OCI-LY7 (cell line): ENCODE results near the gene ACR.

Source experiments
- EZH2phosphoT487 ChIP-seq: fragments of 200-600 bp; sonication (generic); IDR thresholded peaks from 2 replicates; pipeline ENCODE4 v1.6.1; 2018; ENCODE audit warnings: low read depth, borderline replicate concordance, mild to moderate bottlenecking, mixed run types, antibody characterized with exemption, low read length, moderate library complexity, mixed read lengths
- TF ChIP-seq, protein P1 (sequence below): fragments of 200-600 bp; sonication (generic); conservative IDR thresholded peaks from 2 replicates; pipeline ENCODE4 v1.5.1; 2014; ENCODE audit warnings: mild to moderate bottlenecking, antibody characterized with exemption, low read length, moderate library complexity, mixed read lengths

DNA sequence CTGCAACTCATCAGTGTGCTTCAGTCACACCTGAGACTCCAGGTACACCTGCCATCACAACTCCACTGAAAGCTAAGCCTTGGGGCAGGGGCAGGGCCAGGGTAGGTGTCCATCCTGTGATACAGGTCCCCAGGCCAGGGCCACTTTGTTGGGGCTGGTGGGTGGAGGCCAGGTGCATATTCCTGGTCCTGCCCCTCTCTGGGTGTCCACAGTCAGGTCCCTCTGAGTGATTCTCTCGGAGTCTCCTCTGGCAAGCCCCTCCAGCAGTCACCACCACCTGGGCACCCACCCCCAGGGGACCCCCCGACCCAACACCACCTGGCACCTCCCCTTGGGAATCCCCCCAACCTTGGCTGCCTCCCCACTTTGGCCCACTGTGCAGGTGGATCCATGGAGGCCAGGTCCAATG lies 9.5 kb upstream of the ACR start:
- TF ChIP-seq, protein P1, sequence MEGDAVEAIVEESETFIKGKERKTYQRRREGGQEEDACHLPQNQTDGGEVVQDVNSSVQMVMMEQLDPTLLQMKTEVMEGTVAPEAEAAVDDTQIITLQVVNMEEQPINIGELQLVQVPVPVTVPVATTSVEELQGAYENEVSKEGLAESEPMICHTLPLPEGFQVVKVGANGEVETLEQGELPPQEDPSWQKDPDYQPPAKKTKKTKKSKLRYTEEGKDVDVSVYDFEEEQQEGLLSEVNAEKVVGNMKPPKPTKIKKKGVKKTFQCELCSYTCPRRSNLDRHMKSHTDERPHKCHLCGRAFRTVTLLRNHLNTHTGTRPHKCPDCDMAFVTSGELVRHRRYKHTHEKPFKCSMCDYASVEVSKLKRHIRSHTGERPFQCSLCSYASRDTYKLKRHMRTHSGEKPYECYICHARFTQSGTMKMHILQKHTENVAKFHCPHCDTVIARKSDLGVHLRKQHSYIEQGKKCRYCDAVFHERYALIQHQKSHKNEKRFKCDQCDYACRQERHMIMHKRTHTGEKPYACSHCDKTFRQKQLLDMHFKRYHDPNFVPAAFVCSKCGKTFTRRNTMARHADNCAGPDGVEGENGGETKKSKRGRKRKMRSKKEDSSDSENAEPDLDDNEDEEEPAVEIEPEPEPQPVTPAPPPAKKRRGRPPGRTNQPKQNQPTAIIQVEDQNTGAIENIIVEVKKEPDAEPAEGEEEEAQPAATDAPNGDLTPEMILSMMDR, result no peak
- no peak for TF ChIP-seq EZH2phosphoT487
